KMS-11 (cell line): ENCODE data around the gene ARL8B.

Experiments used
- H2AFZ ChIP-seq: fragments of 200-600 bp; sonication (generic); 2 replicates; pipeline ENCODE4 v1.6.1; 2016; ENCODE audit warnings: antibody characterized with exemption, mixed run types, low read depth
- H3K27ac ChIP-seq: fragments of 200-600 bp; sonication (generic); 2 replicates; pipeline ENCODE4 v1.6.1; 2016; ENCODE audit warnings: mild to moderate bottlenecking, mixed run types
- H3K27me3 ChIP-seq: fragments of 200-600 bp; sonication (generic); 2 replicates; pipeline ENCODE4 v1.6.1; 2017; ENCODE audit warnings: mild to moderate bottlenecking, low read depth, mixed run types, moderate library complexity; ENCODE audit not compliant: insufficient read depth
- H3K36me3 ChIP-seq: fragments of 200-600 bp; sonication (generic); 2 replicates; pipeline ENCODE4 v1.6.1; 2017; ENCODE audit warnings: mild to moderate bottlenecking, mixed run types; ENCODE audit not compliant: insufficient read depth
- H3K4me1 ChIP-seq: fragments of 200-600 bp; sonication (generic); 2 replicates; pipeline ENCODE4 v1.6.1; 2016; ENCODE audit warnings: mild to moderate bottlenecking, low read depth, mixed run types; ENCODE audit not compliant: poor library complexity, severe bottlenecking
- H3K4me2 ChIP-seq: fragments of 200-600 bp; sonication (generic); 2 replicates; pipeline ENCODE4 v1.7.0; 2016; ENCODE audit warnings: mild to moderate bottlenecking, mixed run types
- H3K4me3 ChIP-seq: fragments of 200-600 bp; sonication (generic); IDR thresholded peaks from 2 replicates; pipeline ENCODE4 v1.6.1; 2017; ENCODE audit warnings: low read depth, low read length, mixed read lengths; ENCODE audit not compliant: insufficient read depth
- H3K79me2 ChIP-seq: fragments of 200-600 bp; sonication (generic); 2 replicates; pipeline ENCODE4 v1.6.1; 2016; ENCODE audit warnings: low read depth, mixed run types; ENCODE audit not compliant: insufficient read depth
- H3K9ac ChIP-seq: fragments of 200-600 bp; sonication (generic); 2 replicates; pipeline ENCODE4 v1.6.1; 2016; ENCODE audit warnings: mild to moderate bottlenecking, mixed run types
- H4K20me1 ChIP-seq: fragments of 200-600 bp; sonication (generic); 2 replicates; pipeline ENCODE4 v1.6.1; 2016; ENCODE audit warnings: mild to moderate bottlenecking, mixed run types; ENCODE audit not compliant: insufficient read depth
- TF ChIP-seq, protein P1 (sequence below): fragments of 200-600 bp; sonication (generic); conservative IDR thresholded peaks from 2 replicates; pipeline ENCODE4 v1.6.1; 2017; ENCODE audit warnings: low read depth, mild to moderate bottlenecking, antibody characterized with exemption, low read length, moderate library complexity, mixed read lengths

The ARL8B gene

DNA sequence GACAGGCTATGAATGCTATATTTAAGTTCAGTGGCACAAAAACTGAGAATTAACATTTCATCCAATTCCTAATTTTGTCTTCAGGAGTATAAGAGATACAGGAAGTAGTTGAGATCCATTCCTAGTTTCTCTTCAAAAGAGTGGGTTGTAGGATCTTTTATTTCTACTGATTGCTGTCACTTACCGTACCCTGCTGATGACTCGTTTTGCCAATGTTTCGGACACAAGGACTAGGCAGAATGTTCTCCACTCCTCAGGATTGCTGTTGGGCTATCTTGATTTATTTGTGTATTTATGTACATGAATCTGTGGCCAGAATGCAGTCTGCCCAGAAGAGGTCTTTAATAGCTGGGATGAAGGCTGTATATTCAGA is 11.9 kb downstream of the ARL8B start:
- Histone ChIP-seq H3K4me1 (no peaks in the 10 kb centered on the region), H3K4me2 (no peak overlapping the region), H3K9ac (no peak overlapping the region), H3K27me3 (no peaks in the 10 kb centered on the region), H3K36me3 (no peaks in the 10 kb centered on the region), H2AFZ (no peak overlapping the region), H4K20me1 (no peaks in the 10 kb centered on the region), H3K4me3 (no peak overlapping the region), H3K79me2 (peaks cover 58% of the 10 kb centered on the region; the same call in 1 of the 2 replicates), H3K27ac (no peak overlapping the region)
- TF ChIP-seq, protein P1, sequence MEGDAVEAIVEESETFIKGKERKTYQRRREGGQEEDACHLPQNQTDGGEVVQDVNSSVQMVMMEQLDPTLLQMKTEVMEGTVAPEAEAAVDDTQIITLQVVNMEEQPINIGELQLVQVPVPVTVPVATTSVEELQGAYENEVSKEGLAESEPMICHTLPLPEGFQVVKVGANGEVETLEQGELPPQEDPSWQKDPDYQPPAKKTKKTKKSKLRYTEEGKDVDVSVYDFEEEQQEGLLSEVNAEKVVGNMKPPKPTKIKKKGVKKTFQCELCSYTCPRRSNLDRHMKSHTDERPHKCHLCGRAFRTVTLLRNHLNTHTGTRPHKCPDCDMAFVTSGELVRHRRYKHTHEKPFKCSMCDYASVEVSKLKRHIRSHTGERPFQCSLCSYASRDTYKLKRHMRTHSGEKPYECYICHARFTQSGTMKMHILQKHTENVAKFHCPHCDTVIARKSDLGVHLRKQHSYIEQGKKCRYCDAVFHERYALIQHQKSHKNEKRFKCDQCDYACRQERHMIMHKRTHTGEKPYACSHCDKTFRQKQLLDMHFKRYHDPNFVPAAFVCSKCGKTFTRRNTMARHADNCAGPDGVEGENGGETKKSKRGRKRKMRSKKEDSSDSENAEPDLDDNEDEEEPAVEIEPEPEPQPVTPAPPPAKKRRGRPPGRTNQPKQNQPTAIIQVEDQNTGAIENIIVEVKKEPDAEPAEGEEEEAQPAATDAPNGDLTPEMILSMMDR, result no peak

- no peak overlapping the region for H3K4me2 ChIP-seq
- H3K9ac ChIP-seq, result no peak overlapping the region
- H4K20me1 ChIP-seq, result no peaks in the 10 kb centered on the region
- no peaks in the 10 kb centered on the region for H3K36me3 ChIP-seq
- TF ChIP-seq, protein P1, result no peak
- H2AFZ ChIP-seq, result no peak overlapping the region
- H3K4me3 ChIP-seq, result no peak overlapping the region
- H3K79me2 ChIP-seq, result peaks cover 59% of the 10 kb centered on the region; the same call in 1 of the 2 replicates
- H3K27me3 ChIP-seq, result no peaks in the 10 kb centered on the region
- H3K27ac ChIP-seq, result no peak overlapping the region
- H3K4me1 ChIP-seq, result no peaks in the 10 kb centered on the region
Measured at GRCh38 chr3:5134499-5134898, 12.4 kb downstream of the ARL8B start.

DNA sequence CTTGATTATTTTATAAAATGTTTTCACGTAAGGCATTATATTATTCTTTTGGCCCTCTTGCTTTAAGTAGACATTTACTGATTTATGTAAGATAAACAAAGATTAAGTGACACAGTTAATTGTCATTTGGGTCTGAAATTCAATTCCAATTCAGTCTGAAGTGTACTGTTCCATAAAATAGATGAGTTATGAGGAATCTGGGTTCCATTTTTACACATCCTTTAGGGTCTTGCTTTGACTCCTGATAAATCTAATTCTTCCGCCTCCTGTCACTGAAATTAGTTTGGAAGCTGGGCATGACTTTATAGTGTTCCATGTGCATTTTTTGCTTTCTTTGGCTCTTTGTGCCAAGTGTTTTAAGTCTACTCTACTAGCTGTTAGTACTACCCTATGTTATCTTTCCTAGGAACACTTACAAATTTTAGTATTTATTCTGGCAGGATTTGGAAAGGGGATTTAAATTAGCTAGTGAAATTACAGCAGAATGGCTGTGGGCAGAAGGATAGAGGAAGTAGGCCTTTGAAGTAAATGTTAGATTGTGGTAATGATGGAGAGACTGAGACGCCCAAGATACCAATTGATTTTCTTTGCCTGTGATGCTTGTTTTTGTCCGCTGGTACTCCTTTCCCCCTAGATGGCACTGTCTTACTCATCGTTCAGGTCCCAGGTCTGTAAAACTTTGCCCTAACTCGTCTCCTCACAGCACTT is 14.3 kb downstream of the ARL8B start:
- TF ChIP-seq, protein P1, result no peak
- H3K27ac ChIP-seq, result no peak overlapping the region
- H3K27me3 ChIP-seq, result no peaks in the 10 kb centered on the region
- no peak overlapping the region for H3K9ac ChIP-seq
- no peaks in the 10 kb centered on the region for H4K20me1 ChIP-seq
- no peaks in the 10 kb centered on the region for H3K36me3 ChIP-seq
- no peak overlapping the region for H3K4me2 ChIP-seq
- H3K79me2 ChIP-seq, result peaks cover 51% of the 10 kb centered on the region; the same call in 1 of the 2 replicates
- H2AFZ ChIP-seq, result no peak overlapping the region
- no peaks in the 10 kb centered on the region for H3K4me1 ChIP-seq
- H3K4me3 ChIP-seq, result no peak overlapping the region

DNA sequence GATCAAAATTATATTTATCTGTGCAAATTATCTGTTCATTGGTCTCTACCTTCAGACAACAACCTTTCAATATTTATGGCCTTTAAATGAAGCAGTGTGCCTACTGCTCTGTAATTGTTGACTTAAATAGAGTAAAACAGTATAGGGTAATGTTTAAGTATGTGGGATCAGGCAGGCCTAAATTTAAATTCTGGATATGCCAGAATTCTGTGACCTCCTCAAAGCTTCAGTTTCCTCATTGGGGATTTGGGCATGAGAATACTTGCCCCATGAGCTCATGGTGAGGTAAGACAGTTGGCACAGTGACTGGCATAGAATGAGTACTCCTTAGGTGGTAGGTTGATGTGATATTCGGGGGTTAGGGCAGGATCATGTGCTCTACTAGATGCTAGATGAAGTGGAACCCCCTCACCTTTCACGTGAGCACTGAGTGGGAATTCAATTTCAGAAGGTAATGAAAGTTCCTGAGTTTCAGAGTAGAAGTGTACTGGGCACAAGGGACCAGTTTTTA is 14.9 kb downstream of the ARL8B start:
- Histone ChIP-seq H3K4me1 (no peaks in the 10 kb centered on the region), H2AFZ (no peak overlapping the region), H3K27me3 (no peaks in the 10 kb centered on the region), H4K20me1 (no peaks in the 10 kb centered on the region), H3K4me3 (no peak overlapping the region), H3K27ac (no peak overlapping the region), H3K9ac (no peak overlapping the region), H3K36me3 (no peaks in the 10 kb centered on the region), H3K79me2 (peaks cover 45% of the 10 kb centered on the region; the same call in 1 of the 2 replicates), H3K4me2 (no peak overlapping the region)
- TF ChIP-seq, protein P1, result no peak
